ENCODE results near the gene ZNF440.
"Not testable (repeated sequence)": the region's sequence is repeated elsewhere in the genome, so short reads cannot be mapped to it uniquely, and the experiment has no call there.

Gene ZNF440

GRCh38 chr19:11814029-11814699, at the start of gene ZNF440:
ZNF440 (plus strand) TSS chr19:11814273; CDS start chr19:11814448, 175 bp downstream.
- peak; percentile 76 to 78 for DNase-seq

DNA sequence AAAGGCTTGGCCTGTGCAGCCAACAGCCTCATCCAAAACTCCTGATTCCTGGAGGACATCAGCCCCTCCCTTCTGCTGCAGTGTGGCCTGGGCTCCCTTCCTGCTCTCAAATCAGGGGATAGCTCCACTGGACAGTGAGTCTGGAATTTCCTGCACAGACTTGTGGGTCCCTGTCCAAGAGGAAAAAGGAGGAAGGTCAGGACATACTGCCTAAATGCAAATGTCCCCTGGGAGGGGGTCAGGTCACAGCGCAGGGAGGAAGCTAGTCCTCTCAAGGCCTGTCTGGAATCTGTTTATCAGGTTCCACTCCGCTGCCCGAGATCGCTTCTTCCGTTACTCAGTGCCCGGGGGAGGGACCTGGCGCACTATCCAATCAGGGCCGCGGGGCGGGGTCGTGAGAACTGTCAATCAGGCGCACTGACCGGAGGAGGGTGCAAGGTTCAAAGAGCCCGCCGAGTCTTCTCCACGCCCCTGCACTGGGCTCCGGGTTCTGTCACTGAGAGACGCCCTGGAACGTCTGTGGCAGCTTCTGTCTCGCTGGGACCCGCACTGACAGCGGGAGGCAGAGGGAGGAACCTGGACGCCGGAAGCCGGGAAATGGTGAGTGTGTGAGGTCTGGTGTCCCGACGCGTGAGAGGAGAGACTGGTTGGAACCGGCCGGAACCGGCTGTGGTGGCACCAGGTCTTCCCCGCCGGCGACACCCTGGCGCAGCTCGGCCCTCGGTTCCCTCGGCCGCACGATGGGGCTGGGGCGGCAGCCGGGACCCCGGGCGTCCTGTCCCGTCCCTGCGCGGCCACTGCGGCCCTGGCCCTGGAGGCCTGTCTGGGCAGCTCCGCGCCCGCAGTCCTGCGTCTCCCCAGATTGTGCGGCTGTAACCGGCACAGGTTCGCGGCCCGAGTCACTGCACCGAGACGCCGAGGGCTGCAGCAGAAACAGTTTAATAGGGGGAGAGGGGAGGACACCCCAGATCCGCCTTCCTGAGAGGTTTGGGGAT, 47.2 kb upstream of the ZNF440 start, which contains the start of gene ZNF441:
Gene ZNF441, plus strand, starts transcription at position 404 of the 995 bp plus-strand sequence. Its CDS starts 194 bp downstream, at position 598.
- DNase-seq, result peak; percentile 89

DNA sequence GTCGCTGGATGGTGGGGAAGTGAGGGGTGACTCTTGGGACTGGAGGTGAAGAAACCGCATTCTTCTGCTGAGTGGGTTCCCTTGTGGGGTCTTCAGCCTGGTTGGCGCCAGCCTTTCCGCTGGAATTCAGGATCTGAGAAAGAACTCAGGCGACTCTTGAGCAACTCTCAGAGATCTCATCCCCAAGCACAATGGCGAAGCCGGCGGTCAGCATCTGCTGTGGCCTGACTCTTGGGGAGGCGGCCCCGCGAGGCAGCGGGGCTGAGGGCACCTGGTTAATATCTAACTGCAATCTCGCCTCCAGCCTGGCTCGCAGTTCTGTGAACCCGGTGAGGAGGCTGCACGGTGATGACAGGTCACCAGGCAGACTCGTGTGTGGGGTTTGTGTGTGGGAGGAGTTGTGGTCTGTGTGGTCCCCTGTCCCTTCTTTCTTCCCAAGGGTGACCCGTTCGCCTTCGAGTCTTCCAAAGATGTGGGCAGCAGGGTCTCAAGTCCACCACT, 46.4 kb upstream of the ZNF440 start:
- DNase-seq, result peak in 1 of 2 donors; percentile 2

DNA sequence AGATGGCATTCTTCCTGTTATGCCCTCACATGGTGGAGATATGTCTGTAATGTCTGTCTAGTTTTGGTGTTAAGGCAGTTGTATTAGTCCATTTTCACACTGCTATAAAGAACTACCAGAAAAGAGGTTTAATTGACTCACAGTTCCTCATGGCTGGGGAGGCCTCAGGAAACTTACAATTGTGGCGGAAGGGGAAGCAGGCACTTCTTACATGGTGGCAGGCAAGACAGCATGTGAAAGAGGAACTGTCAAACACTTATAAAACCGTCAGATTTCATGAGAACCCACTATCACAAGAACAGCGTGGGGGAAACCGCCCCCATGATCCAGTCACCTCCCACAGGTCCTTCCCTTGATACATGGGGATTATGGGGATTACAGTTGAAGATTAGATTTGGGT, 44.1 kb upstream of the ZNF440 start:
- DNase-seq, result no peak

DNA sequence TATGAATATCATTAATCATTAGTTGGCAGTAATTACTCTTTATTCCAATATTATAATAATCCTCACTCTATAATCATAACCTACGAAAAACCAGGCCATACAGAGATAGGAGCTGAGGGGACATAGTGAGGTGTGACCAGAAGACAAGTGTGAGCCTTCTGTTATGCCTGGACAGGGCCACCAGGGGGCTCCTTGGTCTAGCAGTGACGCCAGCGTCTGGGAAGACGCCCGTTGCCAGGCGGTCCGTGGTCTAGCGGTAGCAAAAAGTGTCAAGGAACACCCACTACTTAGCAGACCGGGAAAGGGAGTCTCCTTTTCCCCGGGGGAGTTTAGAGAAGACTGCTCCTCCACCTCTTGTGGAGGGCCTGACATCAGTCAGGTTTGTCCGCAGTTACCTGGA, 42.6 kb upstream of the ZNF440 start:
- not testable (repeated sequence) for DNase-seq

DNA sequence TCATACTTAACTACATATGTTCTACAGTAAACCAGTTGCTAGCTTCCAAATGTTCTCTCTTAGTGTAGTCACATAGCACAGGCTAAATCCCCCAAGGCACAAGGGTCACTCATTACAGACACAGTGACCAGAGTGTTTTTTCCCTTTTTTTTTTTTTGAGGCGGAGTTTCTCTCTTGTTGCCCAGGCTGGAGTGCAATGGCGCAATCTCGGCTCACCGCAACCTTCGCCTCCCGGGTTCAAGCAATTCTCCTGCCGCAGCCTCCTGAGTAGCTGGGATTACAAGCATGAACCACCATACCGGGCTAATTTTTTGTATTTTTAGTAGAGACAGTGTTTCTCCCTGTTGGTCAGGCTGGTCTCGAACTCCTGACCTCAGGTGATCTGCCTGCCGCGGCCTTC, 37.4 kb upstream of the ZNF440 start:
- DNase-seq, result not testable (repeated sequence)

DNA sequence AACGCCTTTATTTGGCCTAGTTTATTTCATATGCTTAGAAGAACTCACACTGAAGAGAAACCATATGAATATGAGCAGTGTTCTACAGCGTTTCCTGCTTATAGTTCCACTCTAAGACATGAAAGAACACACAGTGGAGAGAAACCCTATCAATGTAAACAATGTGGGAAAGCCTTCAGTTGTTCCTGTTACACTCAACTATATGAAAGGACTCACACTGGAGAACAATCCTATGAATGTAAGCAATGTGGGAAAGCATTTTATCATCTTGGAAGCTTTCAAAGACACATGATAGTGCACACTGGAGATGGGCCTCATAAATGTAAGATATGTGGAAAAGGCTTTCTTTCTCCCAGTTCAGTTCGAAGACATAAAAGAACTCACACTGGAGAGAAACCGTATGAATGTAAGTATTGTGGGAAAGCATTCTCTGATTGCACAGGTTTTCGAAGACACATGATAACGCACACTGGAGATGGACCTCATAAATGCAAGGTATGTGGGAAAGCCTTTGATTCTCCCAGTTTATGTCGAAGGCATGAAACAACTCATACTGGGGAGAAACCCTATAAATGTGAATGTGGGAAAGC, 33.5 kb upstream of the ZNF440 start:
- no peak for DNase-seq

DNA sequence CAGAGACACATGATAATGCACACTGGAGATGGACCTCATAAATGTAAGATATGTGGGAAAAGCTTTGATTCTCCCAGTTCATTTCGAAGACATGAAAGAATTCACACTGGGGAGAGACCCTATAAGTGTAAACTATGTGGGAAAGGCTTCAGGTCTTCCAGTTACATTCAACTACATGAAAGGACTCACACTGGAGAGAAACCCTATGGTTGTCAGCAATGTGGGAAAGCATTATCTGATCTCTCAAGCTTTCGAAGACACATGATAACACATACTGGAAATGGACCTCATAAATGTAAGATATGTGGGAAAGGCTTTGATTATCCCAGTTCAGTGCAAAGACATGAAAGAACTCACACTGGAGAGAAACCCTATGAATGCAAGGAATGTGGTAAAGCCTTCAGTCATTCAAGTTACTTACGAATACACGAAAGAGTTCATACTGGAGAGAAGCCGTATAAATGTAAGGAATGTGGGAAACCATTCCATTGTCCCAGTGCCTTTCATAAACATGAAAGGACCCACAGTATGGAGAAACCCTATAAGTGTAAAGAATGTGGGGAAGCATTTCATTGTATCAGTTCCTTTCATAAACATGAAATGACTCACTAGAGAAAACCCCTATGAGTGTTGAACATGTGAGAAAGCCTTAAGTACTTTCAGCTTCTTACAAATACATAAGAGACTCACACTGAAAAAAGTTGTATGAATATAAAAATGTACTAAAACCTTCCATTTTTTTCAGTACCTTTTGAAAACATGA, 32.6 kb upstream of the ZNF440 start:
- DNase-seq, result no peak

DNA sequence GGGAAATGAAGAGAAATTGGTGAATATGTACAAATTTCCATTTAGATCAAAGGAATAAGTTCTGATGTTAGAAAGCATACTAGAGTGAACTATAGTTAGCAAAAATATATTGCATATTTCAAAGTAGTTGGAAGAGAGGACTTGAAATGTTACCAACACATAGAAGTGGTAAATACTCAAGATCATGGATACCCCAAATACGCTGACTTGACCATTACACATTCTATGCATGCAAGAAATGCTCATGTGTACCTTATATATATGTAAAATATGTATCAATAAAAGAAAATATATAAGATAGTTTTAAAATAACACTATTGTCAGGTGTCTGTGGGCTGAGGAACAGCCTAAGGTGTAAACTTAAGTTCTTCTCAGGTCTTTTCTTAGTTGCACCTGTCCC, 30.3 kb upstream of the ZNF440 start:
- no peak for DNase-seq

- DNase-seq, result no peak
Measured at GRCh38 chr19:11784356-11784755, 29.7 kb upstream of the ZNF440 start.

DNA sequence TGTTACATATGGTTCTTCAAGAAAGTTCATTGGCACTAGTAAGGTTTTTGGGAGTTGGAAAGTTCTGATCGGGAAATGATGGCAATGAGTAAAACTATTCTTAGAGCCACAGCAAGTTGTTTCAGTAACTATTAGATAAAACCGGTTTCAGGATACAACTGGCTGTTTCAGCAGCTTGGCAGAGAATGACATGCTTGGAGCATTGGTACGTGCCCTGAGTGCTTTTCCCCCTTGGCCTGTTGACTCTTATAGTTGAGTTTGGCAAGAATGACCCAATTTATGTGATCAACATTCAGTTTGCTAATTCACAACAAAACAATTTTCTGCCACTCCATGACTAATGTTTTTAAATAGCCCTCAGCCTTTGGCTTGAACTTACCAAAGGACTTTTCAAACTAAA, 26.5 kb upstream of the ZNF440 start:
- DNase-seq, result no peak

DNA sequence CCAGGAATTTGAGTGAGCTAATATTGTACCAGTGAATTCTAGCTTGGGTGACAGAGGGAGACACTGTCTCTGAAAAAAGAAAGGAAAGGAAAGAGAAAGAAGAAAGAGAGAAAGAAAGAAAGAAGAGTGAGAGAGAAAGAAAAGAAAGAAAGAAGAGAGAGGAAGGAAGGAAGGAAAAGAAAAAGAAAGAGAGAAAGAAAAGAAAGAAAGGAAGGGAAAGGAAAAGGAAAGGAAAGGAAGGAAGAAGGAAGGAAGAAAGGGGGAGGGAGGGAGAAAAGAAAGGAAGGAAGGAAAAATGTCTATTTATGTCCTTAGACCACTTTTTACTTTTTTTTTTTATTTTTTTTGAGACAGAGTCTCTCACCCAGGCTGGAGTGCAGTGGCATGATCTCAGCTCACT, 21.1 kb upstream of the ZNF440 start:
- DNase-seq, result no peak

DNA sequence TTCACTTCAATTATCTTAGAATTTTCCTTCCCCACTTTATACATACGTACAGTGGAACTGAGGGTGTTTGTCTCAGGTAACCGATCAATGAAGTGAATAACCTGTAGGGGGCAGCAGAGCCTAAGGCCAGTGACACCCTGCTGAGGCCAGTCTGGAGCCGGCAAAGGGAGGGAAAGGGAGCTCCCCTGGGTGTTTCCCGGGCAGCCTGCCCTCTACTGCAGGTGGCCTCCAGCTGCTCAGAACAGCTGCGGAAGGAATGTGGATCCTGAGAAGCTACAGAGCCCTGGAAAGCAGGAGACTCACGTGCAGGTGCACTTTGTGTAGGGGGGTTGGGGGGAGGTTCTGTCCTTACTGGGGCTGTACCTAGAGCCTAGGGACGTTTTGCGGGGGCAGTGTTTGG, 16.6 kb upstream of the ZNF440 start:
- DNase-seq, result peak; percentile 73 to 83

GRCh38 chr19:11798391-11799330, 15.4 kb upstream of the ZNF440 start, which contains the start of gene ZNF491:
ZNF491 (plus strand) TSS chr19:11798523; CDS start chr19:11805954, 7,431 bp downstream.
- DNase-seq, result peak; percentile 82 to 83

DNA sequence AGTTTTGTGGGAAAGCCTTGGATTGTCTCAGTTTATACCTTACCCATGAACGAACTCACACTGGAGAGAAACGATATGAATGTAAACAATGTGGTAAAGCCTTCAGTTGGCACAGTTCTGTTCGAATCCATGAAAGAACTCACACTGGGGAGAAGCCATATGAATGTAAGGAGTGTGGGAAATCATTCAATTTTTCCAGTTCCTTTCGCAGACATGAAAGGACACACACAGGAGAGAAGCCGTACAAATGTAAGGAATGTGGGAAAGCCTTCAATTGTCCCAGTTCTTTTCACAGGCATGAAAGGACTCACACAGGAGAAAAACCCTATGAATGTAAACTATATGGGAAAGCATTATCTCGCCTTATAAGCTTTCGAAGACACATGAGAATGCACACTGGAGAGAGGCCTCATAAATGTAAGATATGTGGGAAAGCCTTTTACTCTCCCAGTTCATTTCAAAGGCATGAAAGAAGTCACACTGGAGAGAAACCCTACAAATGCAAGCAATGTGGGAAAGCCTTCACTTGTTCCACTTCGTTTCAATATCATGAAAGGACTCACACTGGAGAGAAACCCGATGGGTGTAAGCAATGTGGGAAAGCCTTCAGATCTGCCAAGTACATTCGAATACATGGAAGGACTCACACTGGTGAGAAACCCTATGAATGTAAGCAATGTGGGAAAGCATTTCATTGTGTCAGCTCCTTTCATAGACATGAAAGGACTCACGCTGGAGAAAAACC, 7.5 kb upstream of the ZNF440 start:
- DNase-seq, result no peak

DNA sequence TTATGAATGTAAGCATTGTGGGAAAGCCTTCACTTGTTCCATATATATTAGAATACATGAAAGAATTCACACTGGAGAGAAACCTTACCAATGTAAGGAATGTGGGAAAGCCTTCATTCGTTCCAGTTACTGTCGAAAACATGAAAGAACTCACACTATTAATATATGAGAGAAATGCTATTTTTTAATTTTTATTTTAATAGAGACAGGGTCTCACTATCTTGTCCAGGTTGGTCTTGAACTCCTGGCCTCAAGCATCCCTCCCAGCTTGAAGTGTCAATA, 7.0 kb upstream of the ZNF440 start:
- DNase-seq, result no peak

DNA sequence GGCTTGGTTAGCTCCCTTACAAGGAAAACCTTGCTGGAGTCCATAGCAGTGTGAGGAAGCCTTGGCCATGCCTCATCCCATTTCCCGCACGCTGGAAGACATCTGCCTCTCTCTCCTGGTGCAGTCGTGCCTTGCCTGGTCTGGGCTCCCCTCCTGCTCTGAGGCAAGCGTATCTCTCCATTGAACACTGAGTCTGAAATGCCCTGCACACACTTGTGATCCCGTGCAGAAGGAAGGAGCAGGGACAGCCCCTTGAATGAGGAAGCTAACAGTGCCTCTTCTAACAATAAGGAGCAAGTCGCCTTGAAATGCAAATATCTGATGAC, 407 bp upstream of the ZNF440 start:
- DNase-seq, result no peak

DNA sequence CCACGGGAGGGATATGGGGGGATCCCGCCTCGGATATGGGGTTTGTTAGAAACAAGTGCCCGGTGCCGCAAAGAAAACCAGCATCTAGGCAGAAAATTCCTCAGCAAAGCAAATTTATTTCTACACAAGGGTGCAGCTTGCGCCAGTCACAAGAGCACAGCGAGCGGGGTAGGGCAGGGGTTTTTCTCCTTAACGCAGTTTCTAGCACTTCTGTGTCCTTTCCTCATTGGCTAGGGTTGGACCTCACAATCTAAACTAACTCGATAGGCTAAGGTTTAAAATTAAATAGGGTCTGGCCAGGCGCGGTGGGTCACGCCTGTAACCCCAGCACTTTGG, 595 bp downstream of the ZNF440 start:
- no peak for DNase-seq

DNA sequence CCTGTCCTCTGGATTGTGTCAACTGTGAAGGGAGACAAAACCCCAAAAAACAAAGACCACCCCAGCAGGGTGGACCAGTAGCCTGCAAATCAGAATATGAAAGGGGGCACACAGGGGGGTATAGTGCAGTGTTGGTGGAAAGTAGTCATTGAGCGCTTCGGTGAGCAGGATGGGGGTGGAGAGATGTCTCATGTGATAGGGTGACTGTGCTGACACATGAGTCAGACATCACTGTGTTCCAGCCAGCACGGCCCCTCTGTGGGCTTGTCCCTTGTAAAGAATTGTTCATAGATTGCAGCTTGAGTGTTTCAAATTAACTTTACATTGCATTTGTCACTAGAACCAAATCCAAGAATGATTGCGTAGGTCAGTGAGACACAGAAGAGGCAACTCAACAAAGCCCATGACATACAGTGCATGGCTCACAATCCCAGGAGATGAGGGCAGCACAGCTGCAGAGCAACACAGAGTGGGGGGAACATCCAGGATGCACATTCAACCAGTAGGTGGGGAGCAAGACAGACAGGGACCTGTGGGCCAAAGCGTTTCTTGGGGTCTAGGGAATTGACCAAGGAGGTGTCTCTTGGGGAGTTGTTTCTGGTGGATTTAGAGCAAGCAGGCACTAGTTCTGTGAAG, 7.5 kb downstream of the ZNF440 start:
- DNase-seq, result no peak
